MV-4-11 (cell line): ENCODE measurements around the gene CRIP1.

Experiments used
- DNase-seq: peaks from one replicate; lab custom pipeline; 2025; lab: John Stamatoyannopoulos, UW

Gene CRIP1

DNA sequence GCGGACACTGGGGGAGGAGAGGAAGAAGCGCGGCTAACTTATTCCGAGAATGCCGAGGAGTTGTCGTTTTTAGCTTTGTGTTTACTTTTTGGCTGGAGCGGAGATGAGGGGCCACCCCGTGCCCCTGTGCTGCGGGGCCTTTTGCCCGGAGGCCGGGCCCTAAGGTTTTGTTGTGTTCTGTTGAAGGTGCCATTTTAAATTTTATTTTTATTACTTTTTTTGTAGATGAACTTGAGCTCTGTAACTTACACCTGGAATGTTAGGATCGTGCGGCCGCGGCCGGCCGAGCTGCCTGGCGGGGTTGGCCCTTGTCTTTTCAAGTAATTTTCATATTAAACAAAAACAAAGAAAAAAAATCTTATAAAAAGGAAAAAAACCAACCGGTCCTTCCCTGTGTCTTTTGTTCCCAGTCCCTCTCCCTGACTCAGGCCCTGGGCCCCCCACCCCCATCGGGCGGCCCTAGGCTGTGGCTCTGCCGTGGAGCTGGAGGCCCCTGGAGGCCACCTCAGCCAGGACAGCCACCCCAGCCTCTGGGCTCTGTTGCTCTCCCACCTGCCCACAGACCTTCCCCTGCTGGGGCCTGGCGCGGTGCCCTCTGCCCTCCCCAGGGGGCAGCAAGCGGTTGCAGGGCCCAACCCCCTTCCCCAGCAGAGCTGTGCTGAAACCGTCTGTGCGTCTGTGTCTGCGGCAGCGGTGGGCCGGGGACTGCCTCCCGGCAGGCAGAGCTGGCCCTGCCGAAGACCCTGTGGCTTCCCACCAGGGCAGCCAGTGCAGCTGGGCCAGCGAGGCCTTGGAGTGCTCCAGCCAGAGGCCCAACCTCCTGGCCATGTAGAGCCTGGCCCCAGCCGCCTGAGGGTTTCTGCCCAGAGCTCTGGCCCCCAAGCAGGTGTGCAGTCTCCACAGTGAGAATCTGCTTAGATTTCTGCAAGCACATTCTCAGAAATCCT, 16.1 kb upstream of the CRIP1 start:
- DNase-seq = no peak

DNA sequence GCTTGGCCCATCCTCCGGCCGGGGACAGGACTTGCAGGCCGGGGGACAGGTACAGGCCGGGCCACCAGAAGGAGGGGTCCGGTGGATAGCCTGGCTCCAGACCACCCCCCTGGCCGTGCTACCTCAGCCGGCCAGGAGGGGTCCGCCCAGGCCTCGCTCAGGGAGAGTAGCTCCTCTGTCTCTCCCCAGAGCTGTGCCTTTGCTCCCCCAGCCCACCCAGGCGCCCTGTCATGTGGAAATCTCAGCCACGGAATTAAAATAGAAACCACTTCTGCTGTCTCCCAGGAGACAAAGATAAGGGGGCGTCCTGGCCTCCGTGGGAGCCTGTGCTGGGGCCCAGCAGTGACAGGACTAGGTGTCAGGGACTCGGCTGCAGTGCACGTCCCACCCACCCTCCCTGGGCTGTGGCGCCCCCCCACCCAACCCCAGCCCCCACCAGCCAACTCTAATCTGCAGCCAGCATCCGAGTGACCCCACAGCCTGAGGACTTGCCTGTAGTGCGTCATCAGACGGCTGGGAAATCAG, 15.3 kb upstream of the CRIP1 start:
- no peak for DNase-seq

DNA sequence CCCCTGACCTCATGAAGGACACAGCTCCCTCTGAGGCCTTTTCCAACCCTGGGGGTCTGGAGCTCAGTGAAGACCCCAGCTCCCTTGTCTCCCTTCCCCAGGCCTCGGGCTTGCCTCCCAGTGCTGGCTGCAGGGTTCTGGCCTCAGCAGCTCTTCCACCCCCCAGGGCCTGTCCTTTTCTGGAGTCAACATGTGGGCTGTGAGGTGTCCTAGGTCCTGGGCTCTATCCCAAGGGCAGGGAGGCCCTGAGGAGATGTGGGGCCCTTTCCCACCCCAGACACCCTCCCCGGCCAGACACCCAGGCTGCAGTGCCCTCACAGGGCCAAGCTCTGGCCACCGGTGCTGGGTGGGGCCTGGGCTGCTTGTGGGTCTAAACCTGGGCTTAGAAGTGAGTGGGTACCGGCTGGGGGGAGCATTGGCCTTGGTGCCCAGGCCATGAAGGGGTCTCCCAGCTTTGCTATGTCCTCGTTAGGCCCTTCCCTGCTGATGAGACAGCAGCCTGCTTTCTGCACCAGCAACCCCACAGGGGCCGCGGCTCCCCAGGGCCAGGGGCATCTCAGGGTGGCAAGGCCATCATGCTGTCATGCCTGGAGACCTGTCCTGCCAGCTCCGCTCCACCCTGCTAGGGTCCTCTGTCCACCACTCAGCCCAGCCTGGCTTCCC, 14.7 kb upstream of the CRIP1 start:
- no peak for DNase-seq

DNA sequence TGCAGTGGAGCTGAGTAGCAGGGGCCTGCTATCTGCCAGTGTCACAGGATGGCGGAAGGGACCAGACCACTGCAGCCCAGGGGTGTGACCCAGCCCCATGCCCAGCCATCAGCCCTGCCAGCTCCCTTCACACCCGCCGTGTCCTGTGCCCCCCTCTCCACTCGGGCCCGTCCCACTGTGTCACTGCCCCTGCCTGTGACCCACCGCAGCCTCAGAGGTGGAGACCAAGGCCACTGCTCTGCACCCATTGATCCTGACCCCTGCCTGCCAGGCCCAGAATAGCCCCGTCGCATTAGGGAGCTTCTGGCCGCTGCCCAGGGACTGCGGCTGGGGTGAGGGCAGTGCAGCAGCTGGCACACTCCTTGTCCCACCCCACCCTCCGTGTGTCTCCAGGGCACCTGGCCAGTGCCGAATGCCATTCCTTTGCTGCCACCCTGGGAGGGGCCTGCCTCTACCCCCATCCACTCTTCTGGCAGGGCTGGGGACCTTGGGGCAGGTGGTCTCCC, 14.1 kb upstream of the CRIP1 start:
- DNase-seq = no peak

DNA sequence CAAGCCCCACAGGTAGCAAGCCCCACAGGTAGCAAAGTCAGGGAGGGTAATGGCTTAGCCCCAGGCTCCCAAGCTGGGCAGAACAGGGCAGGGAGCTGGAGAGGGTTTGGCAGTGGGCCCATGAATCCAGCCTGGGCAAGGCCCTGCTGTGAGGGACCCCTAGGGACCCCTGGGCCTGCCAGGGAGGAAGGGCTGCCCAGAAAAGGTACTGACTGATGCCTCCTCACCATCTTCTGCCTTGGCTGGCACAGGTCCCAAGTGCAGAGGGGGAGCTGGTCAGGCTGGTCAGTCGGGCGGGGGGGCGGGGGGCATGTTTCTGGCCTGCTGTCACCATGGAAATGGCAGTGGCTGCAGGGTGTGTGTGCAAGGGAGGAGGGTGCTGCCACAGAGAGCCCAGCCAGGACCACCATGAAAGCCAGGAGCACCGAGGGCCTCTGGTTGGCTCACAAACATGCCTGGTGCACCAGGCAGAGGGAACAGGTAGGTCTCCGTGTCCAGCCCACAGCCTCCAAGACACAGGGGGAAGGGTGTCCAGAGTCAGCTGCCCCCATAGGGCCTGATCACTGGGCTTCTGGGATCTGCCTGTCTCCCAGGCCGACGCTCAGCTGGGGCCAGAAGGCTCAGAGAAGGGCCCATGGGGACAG, 13.5 kb upstream of the CRIP1 start:
- DNase-seq = no peak

DNA sequence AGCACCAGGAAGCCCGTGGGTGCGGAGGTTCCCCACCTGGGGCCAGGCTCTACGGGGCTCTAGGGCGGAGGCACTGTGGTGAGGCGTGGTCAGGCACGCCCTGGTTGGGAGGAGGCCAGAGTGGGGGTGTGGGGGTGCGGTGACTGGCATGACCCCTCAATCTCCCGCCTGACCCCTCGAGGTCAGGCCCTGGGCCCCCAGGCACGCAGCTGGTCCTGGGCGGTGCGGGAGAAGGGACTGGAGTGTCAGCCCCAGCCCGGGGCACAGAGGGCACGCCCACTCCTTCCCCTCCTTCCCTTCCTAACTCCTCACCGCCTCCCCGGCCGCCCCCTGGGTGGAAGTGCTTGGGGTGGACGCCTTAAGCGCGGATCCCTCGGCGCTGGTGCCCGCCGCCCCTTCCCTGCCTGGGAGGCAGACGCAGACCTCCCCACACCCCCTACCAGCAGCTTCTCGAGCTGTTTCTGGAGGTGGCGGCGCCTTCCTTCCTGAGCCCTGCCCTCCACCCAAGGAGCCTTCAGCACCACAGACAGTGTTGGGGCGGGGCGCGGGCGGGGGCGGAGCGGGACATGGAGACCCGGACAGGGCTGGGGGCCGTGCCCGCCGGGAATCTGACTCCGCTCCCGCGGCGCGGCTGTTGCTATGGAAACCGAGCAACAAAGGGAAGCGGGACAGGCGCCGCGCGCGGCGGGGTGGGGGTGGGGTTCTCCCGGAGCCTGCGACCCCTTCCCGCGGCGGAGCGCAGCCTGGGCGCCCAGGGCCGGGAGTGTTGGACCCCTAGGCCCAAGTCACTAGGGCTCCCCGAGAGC, 12.8 kb upstream of the CRIP1 start:
- no peak for DNase-seq

DNA sequence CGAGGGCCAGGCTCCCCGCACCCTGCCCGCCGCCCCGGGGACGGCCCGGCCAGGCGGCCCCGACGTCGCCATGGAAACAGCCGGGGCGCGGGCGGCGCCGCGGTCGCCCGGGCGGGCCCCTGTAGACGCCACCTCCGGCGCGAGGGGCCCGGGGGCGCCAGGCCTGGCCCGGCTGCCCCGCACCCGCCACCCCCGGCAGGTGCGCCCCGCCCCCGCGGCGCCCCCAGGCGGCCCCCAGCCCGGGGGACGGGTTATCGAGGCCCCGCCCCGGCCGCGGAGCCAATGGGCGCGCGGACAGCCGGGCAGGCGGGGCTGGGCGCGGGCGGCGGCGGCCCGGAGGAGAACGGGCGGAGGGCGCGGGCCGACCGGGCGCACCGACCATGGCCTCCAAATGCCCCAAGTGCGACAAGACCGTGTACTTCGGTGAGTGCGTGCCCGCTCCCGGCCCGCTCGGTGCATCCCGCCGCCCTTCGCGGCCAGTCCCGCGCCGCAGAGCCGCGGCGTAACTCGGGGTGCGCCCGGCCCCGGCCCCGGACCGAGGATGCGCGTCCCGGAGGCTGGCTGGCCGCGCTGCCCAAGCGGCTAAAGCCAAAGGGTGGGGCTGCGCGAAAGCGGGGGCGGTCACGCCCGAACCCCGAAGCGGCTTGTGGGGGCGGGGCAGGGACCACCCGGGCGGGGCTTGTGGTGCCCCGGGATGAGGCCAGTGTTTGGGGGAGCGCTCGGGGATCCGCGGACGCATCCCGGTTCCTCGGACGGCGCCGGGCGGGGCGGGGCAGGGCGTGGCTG, 12.0 kb upstream of the CRIP1 start, which contains the start of gene CRIP2:
Gene CRIP2 (plus strand): TSS at position 339 of the 786 bp plus-strand sequence. CDS start 42 bp downstream, at position 381.
- DNase-seq = no peak

DNA sequence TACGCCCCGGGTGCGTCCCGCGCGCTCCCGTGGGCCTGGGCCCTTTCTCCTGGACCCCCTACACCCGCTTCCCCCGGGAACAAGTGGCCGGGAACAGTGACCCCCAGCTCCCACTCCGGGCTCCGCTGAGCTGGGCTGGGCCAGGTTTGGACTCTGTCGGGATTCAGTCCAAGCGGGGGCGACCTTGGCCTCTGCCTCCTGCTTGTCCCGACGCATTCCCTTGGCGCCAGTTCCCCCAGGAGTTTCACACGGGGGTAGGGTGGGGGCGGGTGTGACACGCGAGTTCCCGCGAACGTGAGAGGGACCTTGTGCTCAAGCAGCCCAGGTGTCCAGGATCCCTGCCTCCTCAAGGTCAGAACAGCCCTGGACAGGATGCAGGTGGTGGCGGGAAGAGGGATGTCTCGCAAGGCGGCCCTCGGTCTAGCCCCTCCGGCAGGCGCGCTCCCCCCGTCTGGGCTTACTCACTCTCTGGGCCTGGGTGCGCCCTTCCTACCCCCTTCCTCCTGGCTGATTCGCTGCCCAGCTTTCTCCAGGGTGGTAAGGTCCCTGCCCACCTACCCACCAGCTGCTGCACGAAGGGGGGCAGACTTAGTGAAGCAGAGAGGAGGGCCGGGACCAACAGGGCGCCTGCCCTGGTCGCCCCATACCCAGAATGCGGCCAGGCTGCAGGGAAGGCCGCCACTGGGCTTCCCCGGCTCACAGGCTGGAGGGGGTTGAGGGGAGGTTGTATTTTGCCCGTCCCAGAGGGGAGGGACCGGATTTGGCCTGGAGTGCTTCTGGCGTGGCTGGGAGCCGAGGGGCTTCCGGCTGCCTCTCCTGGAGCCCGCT, 11.2 kb upstream of the CRIP1 start:
- DNase-seq = no peak

DNA sequence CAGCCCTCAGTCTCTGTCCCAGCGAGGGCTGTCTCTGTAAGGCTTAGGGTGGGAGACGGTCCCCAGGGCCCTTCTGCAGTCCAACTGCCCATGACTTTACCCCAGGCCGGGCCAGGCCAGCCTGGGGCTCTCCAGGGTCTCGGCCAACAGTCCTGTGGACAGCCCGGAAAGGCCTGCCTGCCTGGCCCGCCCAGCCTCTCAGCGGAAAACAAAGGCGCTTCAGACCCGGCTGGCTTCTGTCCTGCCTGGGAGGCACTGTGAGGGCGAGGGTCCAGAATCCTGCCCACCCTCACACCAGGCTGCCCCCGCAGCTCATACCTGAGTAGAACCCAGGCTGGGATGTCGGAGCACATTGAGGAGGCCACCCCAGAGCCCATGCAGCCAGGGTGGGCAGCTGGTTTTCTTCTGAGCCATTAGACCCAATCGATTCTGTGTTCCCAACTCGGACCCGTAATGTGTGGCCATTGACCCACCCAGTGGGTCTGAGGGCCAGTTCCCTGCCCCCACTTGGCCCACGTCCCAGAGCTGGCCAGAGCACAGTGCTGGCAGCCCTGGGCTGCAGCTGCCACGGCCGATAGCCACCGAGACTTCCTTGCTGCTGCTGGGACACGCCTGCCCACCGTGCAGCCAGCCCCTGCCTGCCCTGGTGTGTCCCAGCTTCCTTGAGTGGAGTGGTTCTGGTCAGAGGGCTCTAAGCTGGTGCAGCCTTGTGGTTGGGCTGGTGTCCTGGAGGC, 10.4 kb upstream of the CRIP1 start:
- DNase-seq = no peak

DNA sequence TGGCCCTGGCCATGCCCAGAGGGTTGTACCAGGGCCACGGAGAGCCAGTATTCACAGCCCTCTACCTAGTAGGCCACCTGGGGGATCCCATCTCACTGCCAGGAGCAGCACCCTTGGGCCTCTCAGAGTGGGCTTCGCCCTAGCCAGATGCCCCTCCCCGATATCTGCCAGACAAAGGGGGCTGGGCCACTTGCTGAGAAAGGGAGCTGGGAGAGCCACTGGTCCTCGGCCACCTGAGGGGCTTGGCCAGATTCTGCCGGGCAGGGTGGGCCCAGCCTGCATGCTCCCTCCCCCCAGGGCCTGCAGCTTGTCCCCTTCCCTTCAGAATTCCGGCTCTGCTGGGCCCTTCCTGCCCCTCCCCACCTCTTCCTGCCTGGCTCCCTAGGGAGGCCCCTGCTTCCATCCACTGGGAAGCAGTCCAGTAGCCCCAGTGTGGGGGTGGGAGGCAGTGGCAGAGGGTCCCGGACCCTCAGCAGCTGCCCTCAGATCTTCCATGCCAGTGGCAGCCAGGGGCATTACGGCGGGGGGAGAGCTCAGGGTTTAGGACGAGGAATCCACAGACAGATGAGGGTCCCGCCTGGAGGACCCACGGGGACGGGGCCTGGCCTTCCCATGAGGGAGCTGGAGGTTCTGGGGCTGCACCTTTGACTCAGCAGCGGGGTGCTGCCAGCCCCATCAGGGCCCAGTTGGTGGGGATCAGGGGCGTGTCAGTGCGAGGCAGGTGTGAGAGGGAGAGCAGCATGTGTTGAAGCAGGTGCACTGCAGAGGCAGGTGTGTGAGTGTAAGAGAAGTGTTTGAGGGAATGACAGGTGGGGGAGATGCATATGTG, 9.6 kb upstream of the CRIP1 start:
- no peak for DNase-seq

DNA sequence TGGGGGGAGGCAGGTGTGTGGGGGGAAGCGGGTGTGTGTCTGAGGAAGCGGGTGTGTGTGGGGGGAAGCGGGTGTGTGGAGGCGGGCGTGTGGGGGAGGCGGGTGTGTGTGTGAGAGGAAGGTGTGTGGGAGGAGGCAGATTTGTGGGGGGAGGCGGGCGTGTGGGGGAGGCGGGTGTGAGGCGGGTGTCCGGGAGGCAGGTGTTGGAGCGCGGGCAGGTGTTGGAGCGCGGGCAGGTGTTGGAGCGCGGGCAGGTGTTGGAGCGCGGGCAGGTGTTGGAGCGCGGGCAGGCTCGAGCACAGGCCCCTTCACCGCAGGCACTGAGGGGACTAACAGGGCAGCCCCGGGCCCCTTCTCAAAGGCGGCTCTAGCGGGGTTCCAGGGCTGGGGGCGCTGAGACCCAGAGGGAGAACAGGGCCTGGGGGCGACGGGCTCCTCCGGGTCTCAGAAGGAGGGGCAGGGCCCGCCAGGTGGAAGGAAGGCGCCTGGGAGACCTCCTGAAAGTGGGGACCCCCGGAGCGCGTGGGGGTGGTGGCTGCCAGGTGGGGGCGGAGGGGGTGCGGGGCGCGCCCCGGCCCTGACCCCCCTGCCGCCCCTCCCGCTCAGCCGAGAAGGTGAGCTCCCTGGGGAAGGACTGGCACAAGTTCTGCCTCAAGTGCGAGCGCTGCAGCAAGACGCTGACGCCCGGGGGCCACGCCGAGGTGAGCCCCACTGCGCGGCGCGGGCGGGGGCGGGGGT, 8.9 kb upstream of the CRIP1 start:
- no peak for DNase-seq

DNA sequence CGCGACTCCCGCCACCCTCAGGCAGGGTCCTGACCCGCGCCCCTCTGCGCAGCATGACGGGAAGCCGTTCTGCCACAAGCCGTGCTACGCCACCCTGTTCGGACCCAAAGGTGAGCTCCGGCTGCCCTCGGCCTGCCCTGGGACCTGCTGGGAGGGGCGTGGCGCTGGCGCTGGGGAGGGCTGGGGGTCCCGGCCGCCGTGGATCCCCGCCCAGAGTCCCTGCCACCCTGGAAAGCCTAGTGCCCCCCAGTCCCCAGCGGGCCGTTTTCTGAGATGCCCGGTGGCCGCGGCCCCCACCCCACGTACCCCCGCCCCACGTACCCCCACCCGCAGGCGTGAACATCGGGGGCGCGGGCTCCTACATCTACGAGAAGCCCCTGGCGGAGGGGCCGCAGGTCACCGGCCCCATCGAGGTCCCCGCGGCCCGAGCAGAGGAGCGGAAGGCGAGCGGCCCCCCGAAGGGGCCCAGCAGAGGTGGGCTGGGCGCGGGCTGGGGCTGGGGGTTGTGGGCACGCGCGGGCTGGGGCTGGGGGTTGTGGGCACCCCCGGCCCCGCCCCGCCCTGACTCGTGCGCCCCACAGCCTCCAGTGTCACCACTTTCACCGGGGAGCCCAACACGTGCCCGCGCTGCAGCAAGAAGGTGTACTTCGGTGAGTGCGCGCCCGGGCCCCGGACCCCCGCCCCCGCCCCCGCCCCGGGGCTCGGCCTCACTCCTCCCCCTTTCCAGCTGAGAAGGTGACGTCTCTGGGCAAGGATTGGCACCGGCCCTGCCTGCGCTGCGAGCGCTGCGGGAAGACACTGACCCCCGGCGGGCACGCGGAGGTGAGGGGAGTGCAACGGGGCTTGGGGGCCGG, 8.1 kb upstream of the CRIP1 start:
- DNase-seq = no peak

DNA sequence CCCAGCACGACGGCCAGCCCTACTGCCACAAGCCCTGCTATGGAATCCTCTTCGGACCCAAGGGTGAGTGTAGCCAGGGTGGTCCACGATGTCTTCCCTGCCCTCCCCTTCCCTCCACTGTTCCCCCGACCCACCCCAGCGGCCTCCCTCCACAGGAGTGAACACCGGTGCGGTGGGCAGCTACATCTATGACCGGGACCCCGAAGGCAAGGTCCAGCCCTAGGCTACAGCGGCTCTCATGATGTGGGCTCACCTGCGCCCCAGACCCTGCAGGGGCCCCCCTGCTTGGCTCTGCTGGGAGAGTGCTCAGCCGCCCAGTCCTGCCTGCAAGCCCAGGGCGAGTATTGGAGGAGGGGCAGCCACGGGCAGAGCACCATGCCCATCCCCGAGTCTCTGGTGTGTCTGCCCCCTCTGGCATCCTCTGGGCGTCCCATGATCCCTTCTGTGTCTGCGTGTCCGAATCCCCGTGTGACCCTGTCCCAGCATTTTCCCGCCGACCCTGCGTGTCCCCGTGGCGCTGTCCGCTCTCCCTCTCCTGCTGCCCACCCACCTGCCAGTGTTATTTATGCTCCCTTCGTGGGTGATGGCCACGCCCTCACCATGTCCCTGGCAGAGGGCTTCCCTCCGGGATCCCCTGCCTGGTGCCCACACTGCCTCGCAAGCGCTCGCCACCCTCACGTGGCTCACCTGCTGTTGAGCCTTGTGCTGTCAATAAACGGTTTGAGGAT, 7.1 kb upstream of the CRIP1 start:
- DNase-seq = no peak

DNA sequence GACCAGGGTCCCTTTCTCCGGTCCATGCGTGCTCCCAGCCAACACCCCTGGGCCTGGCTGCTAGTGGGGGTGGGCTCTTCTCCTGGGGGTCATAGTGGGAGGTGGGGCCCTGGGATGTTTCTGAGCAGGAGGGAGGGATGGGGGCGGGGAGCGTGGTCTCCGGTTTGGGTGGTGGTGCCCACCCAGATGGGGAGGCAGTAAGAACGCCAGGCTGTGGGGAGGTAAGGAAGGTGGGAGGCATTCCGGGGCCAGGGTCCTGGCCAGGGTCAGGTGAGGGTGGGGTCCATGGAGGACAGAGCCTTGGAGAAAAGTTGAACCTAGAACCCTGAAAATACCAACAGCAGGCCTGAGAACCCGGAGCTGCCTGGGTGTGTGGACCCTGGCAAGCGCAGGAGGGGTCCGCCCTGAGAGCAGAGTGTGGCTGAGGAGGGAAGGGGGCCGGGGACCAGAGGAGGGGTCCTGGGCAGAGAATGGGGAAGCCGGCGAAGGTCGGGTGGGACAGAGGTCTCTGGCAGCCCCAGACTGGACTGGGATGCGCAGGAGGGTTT, 6.4 kb upstream of the CRIP1 start:
- no peak for DNase-seq
